Measurements from ENCODE around the gene RPS2.

The RPS2 gene

DNA sequence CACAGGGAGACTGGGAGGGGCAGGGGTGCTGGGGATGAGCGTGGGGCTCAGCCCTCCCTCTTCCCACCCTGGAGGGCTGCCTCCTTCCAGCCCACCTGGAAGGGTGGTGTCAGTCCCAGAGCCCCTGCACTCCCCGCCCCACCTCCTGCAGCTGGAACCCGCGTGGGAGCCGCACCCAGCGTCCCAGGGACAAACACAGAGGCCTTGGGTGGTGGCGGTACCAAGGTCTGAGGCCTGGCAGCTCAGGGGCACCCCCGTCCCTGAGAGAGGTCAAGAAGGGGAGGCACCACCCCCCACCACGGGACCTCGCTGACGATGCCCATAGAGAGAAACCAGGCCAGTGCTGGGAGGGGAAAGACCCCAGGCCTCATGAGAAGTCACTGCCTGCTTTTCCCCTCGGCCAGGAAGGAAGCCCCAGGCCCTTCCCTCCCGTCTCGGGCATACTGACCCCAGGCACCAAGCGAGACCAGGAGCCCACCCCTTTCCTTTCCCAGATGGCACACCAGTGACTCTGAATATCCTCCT is 50.5 kb downstream of the RPS2 start:
- Histone ChIP-seq H3K9me3 (ENCODE audit: insufficient read depth, low read length, severe bottlenecking) (no peaks in the 10 kb centered on the region), H3K4me1 (ENCODE audit: insufficient read depth, low read length) (no peaks in the 10 kb centered on the region), H3K27me3 (ENCODE audit: insufficient read depth, low read length, poor library complexity) (no peaks in the 10 kb centered on the region), H3K4me2 (ENCODE audit: insufficient read depth, low read length) (no peak overlapping the region), H3K79me2 (ENCODE audit: insufficient read depth, low read length) (no peaks in the 10 kb centered on the region), H4K20me1 (ENCODE audit: insufficient read depth, low read length) (no peaks in the 10 kb centered on the region), H2AFZ (ENCODE audit: low read depth, low read length) (no peak overlapping the region), H3K27ac (ENCODE audit: low read length) (no peak overlapping the region), H3K9ac (ENCODE audit: low read depth, low read length) (no peak overlapping the region), H3K36me3 (ENCODE audit: insufficient read depth, low read length) (no peaks in the 10 kb centered on the region), H3K4me3 (ENCODE audit: low read depth in 1 of 2, low read length in 2 of 2) (no peak overlapping the region)
- DNase-seq (no peak), ATAC-seq (ENCODE audit: insufficient read depth, low read depth) (no peak)
- TF ChIP-seq CTCF (IDR thresholded peaks at IDR 0.05; ENCODE audit: borderline replicate concordance, extremely low read depth, low read length, poor library complexity, severe bottlenecking) (no peak), EZH2 (IDR thresholded peaks at IDR 0.05; ENCODE audit: borderline replicate concordance, low read depth, low read length, severe bottlenecking) (no peak)

- Histone ChIP-seq H3K27ac (ENCODE audit: low read length) (no peak overlapping the region), H3K9ac (ENCODE audit: low read depth, low read length) (no peak overlapping the region), H3K9me3 (ENCODE audit: insufficient read depth, low read length, severe bottlenecking) (no peaks in the 10 kb centered on the region), H2AFZ (ENCODE audit: low read depth, low read length) (no peak overlapping the region), H4K20me1 (ENCODE audit: insufficient read depth, low read length) (no peaks in the 10 kb centered on the region), H3K4me2 (ENCODE audit: insufficient read depth, low read length) (no peak overlapping the region), H3K36me3 (ENCODE audit: insufficient read depth, low read length) (no peaks in the 10 kb centered on the region), H3K79me2 (ENCODE audit: insufficient read depth, low read length) (no peaks in the 10 kb centered on the region), H3K4me1 (ENCODE audit: insufficient read depth, low read length) (no peaks in the 10 kb centered on the region), H3K4me3 (ENCODE audit: low read depth in 1 of 2, low read length in 2 of 2) (no peak overlapping the region), H3K27me3 (ENCODE audit: insufficient read depth, low read length, poor library complexity) (no peaks in the 10 kb centered on the region)
- TF ChIP-seq EZH2 (IDR thresholded peaks at IDR 0.05; ENCODE audit: borderline replicate concordance, low read depth, low read length, severe bottlenecking): no peak
- no peak for TF ChIP-seq CTCF (IDR thresholded peaks at IDR 0.05; ENCODE audit: borderline replicate concordance, extremely low read depth, low read length, poor library complexity, severe bottlenecking)
- DNase-seq (no peak), ATAC-seq (ENCODE audit: insufficient read depth, low read depth) (no peak)
These were observed 51.1 kb downstream of the RPS2 start for GRCh38 chr16:1913327-1914083.

DNA sequence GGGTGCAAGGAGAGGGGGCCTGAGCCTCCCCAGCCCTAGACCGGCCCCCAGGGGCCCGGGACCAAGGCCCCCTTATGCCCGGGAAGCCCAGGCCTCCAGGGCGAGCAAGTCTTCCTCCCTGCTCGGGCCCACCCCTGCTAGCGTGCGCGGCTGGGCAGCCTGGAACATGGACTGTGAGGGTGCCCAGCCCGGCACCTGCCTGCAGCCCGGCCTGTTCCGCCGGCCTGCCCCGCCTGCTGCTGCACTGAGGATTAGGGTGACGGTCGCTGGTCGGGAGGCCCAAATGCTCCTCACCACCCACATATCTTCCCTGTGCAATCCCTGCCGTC is 52.4 kb downstream of the RPS2 start:
- Histone ChIP-seq H3K27ac (ENCODE audit: low read length) (no peak overlapping the region), H4K20me1 (ENCODE audit: insufficient read depth, low read length) (no peaks in the 10 kb centered on the region), H3K36me3 (ENCODE audit: insufficient read depth, low read length) (no peaks in the 10 kb centered on the region), H3K4me2 (ENCODE audit: insufficient read depth, low read length) (no peak overlapping the region), H3K79me2 (ENCODE audit: insufficient read depth, low read length) (no peaks in the 10 kb centered on the region), H3K27me3 (ENCODE audit: insufficient read depth, low read length, poor library complexity) (no peaks in the 10 kb centered on the region), H3K9me3 (ENCODE audit: insufficient read depth, low read length, severe bottlenecking) (no peaks in the 10 kb centered on the region), H2AFZ (ENCODE audit: low read depth, low read length) (no peak overlapping the region), H3K4me1 (ENCODE audit: insufficient read depth, low read length) (no peaks in the 10 kb centered on the region), H3K4me3 (ENCODE audit: low read depth in 1 of 2, low read length in 2 of 2) (no peak overlapping the region), H3K9ac (ENCODE audit: low read depth, low read length) (no peak overlapping the region)
- DNase-seq (no peak), ATAC-seq (ENCODE audit: insufficient read depth, low read depth) (no peak)
- TF ChIP-seq EZH2 (IDR thresholded peaks at IDR 0.05; ENCODE audit: borderline replicate concordance, low read depth, low read length, severe bottlenecking) (no peak), CTCF (IDR thresholded peaks at IDR 0.05; ENCODE audit: borderline replicate concordance, extremely low read depth, low read length, poor library complexity, severe bottlenecking) (no peak)
